Suppressor macrophage (primary cell): ENCODE measurements around the gene PTPRM.

Experiments
- DNase-seq, 4 experiments: peaks; one replicate each; pipeline ENCODE4 v3.0.0-alpha.2; 2020 to 2022

The PTPRM gene

DNA sequence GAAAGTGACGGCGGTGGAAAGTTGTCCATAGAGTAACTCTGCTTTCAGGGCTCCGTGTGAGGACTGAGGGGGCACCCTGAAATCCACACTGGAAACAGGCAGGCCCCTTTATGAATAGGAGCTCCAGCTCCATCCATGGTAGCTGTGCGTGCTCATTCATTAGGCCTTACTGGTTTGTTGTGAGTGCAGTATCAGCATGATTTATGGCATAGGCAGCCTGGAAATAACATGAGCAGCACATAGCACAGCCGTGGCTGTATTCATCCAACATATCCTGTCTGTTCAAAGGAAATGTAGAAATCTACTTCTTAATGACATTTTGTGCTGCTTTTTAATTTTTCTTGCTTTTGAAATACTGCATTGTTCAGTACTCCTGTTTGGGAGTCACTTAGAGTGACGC lies 627.3 kb downstream of the PTPRM start:
- no peak for DNase-seq

DNA sequence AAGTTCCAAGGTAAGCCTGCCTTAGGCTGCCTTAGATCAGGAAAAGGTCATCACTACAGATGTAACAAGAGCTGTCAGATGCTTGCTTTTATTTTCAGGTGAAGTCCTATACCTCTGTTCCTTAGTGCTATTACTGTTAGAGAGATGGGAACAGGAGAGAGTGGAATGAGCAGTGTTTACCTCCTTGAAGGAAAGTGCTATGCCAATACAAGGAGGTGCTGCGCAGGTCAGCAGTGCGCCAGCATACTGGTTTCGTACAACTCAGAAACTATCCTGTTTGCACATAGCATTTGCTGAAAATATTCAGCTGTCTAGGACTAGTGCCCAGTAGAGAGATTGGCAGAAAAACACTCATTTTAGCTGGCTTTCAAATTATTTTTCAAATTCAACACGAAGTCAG lies 629.1 kb downstream of the PTPRM start:
- DNase-seq: no peak

DNA sequence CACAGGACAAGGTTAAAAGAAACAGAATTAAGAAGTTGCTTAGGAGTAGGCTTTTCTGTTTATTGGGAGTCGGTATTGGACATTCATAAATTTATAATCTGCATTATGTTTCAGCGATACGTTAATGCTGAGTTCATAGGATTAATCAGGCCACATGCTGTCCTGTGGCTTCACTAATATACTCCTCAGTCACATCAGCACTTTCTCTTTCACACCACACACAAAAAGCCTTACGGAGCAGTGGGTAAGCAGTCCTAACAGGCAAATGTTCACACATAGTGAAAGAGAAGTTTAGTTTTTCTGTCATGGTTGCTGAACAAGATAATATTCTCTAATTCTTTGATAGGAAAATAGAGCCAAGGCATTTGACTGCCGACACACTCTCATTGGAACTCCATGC lies 630.4 kb downstream of the PTPRM start:
- DNase-seq: no peak

DNA sequence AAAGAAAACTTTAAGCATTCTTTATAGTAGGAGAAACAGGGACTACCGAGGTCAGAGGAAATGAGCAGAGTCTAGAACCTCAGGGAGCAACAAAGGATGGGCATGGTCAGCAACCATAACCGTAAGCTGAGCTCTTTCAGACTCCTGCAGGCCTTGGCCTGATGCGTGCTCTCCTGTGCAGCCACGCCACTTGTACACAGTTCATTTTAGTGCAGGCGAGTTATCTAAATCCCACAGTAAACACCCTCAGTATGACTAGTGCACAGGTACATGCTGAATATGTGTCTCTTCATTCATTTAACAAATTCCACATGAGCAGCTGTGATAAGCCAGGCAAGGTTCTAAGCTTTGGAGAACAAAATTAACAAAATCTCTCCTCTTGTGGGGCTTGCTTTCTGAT lies 640.9 kb downstream of the PTPRM start:
- no peak for DNase-seq

DNA sequence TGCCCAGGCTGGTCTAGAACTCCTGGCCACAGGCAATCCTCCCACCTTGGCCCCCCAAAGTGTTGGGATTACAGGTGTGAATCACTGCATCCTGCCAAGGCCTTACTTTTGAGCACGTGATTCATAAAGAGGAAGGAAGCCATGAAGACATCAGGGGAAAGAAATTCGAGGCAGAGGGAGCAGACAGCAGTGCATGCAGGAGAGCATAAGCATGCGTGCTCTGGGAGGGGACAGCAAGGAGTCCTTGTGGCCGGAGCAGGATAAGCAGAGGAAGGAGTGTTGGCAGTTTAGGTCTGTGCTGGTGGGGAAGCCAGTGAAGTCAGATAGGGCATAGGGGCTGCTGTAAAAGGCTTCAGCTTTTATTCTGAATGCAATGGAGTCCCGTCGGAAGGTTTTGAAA lies 641.6 kb downstream of the PTPRM start:
- no peak for DNase-seq

DNA sequence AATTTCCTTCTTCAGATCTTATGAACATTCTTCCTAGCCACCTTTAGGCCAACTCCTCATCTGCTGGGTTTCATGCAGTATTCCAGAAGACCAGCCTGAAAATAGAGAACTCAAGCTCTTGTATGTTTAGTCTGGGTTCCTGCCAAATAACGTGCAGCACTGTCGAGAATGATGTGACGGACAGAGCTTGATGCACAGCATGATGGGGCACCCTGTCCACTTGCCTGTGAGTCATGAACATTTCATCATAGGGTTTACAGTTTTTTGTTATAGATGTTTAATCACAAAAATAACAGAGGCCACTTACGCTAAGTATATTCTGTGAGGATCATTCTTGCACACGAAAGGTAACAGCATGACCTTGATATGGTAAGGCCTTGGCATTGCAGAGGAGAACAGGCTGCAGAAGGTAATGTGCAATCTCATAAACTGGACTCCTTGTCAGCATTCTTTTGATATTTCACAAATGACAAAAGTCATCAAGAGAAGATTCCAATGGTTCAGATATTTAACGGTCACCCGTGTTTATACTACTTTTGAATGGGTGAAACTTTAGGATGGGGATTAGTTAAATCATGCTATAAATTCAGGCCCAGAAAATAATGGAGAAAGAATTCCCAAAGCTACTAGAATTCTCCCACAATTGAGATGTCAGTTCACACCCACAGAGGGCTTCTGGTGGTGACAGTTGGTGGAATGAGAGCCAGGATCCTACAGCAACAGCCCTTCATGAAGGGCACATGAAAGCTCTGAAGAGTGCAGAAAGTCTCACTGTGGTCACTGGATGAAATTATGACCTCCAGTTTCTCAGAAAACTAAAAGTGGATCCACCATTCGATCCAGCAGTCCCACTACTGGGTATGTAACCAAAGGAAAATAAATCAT lies 646.0 kb downstream of the PTPRM start:
- DNase-seq: no peak

DNA sequence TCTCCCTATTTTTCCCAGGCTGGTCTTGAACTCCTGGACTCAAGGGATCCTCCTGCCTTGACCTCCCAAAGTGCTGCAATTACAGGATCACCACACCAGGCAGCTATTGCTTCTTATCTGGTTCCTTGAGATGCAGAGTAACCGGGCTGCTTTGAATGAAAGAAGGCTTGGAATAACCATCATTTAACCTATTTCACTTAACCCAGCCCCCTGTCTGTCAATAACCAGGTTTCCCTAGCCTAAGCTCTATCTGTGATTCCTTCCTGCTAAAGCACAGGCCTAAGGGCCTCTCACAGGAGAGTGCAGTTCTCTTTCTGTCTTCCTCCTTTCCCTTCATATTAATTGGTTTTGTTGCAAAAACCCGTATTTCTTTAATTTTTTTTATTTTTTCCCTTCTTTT lies 648.6 kb downstream of the PTPRM start:
- DNase-seq: no peak

DNA sequence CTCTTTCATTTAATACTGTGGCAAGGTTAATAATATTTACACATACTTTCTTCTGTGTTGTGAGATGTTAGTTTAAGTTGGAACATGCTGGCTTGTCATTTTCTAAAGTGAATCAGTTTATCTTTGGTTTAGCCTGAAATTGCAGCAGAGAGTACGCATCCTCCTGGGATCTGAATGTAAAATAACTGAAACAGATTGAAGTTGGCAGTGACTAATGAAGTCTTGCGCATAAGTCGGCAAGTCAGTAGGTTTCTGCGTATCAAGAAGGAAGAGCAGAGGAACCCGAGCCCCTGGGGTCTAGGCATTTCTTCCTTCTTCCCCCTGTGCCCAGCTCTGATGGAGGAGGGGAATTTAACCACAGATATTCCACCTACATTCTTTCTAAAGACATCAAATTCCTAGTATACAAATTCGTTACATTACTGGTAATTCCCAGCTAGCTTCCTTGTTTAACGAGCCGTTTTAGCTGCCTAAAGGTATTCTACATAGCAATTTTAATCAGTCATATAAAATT lies 650.0 kb downstream of the PTPRM start:
- no peak for DNase-seq

DNA sequence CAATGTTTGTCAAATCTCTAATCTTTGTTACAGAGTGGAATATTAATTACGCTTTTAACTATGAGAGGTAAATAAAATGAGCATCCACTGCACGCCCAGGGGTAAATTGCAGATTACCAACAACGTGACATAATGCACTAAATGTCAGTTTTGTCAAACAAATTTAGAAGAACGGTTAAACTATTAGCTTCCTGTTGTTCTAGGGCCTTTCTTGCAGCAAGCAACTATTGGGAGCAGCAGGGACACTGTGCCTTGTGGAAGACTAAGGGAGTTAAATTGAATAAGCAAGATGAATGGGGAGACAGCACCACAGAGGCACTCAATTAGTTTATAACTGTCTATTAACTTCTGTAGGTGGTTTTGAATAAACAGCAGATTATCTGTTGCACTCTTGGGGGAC lies 651.1 kb downstream of the PTPRM start:
- no peak for DNase-seq

DNA sequence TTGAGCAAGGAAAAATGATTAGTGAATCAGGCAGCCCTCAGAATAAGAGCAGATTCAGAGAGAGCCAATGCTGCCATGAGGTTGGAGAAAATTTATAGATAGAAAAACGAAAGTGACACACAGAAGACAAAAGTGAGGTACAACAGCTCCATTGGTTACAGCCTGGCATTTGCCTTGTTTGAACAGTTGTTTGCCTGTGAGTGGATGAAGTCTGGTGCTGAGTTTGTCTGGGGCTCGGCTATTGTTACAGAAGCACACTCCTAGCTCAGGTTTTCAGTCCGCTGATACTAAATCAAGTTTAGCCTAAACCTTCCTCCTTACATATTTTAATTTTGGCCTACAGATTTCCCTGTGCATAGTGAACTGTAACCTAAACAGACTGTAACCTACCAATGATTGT lies 654.3 kb downstream of the PTPRM start:
- no peak for DNase-seq

DNA sequence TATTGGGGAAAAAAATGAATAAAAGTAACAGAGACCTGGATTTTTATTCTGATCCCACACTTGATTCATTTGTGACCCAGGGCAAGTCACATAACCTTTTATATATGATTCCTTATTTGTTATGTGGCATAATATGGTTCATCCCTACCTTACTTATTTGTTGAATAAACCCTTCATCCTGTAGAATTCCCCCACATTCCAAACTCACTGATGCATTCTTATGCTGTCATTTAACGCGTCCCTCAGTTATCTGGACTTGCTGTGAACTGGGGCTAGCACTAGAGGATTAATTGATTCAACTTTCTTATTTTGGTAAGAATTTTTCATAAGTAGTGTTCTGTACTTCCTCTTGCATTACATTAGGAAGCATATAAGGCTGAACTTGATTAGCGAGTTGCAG lies 657.5 kb downstream of the PTPRM start:
- DNase-seq: no peak

DNA sequence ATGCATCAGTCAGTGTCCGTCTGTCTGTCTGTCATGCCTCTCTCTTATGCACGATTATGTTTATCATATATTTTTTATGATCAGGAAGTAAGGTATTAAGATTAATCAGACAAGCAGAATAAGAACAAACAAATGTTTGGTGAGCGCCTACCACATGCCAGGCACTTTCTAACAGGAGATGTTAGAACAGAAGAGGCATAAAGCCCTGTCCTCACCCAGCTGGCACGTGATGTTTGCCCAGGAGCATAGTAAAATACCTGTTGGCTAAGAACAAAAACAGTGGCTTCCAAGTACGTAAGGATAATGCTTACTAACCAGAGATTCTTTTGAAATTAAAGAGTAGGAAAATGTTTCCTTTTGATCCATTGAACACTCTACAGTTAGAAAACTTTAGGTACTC lies 661.9 kb downstream of the PTPRM start:
- DNase-seq: no peak

DNA sequence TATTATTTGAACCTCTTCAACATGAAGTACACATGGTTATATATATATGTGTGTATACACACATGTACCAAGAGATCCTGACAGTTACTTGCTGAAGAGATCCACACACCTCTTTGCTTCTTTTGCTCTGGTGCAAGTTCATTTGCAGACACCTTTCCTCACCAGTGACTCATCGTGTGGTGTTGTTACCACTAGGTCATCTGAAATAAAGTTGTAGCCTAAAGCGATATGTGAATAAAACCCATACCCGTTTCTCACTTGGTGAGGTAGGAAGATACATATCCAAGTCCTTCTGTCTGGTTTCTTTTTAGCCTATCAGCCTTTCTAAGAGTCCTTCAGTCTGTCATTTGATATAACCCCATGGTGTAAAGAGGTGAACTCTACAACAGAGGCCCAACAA lies 662.7 kb downstream of the PTPRM start:
- DNase-seq: no peak

DNA sequence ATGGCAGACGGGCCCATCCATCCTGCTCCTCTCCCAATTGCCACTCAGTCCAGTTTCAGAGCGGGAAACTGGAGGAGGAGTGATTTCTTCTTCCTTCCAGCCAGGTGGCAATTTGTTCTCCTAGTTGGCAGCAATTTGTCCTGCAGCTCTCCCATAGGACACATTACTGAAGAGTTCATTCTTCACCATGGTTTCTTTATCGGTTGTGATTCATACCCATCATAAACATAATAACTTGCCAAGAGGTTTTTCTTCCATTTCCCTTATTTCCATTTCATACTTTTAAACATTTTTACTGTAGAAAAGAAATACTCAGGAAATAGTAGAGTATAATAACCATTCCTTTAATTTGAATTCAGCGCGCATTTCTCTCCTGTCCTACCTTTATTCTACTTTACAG lies 664.2 kb downstream of the PTPRM start:
- DNase-seq: no peak

DNA sequence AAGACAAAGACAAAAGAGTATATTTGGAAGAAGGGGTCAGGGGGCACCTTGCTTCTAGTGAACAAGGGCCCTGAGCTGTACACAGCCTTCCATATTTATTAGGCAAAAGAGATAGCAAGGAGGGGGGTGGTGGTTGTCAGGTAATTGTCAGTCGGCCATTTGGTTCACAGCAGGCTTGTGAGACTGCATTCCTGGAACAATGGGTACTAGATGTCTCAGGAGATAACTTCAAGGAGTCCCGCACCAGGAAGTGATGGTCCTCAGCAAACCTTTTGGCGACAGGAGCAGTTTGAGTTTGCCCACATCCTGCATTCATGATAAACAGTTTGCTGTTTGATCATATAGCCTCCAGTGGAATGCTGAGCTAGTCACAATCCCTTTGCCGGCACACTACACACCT lies 665.7 kb downstream of the PTPRM start:
- DNase-seq: no peak

DNA sequence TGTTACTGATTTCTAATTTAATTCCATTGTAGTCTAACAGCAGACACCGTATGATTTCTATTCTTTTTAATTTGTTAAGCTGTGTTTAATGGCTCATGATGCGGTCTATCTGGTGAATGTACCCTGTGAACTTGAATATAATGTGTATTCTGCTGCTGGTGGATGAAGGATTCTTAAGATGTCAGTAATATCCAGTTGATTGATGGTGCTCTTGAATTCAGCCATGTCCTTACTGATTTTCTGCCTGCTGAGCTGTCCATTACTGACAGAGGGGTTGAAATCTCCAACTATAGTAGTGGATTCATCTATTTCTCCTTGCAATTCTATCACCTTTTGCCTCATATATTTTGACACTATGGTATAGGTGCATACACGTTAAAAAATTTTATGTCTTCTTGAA lies 668.8 kb downstream of the PTPRM start:
- DNase-seq: no peak

DNA sequence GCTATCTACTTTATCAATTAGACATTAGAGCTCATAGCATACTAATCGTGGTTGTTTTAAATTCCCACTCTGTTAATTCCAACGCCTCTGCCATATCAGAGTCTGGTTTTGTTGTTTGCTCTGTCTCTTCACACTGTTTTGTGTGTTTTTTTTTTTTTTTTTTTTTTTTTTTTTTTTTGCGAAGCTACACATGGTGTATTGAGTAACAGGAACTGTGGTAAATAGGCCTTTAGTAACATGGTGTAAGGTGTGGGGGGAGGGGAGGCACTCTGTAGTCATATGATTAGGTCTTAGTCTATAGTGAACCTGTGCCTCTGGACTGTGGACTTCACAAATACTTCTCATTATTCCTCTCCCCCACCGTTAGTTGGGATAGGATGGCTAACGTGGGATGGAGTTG lies 671.4 kb downstream of the PTPRM start:
- DNase-seq: no peak

DNA sequence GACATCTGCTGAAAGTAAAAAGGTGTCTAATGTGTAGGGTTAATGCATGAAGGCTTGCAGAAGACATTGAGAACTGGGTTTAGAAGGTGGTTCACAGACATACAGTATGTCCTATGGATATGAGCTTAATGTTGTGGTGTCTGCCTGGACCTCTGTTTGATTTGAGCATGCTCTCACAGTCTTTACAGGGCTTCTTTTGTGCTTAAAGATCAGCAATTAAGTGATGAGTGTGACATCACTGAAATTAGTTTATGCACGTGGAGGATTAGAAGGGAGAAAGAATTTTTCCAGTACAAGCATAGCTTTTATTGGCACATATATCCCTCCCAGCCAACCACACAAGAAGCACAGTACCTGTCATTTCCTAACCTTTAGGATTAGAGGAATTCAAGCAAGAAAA lies 674.6 kb downstream of the PTPRM start:
- DNase-seq: no peak

DNA sequence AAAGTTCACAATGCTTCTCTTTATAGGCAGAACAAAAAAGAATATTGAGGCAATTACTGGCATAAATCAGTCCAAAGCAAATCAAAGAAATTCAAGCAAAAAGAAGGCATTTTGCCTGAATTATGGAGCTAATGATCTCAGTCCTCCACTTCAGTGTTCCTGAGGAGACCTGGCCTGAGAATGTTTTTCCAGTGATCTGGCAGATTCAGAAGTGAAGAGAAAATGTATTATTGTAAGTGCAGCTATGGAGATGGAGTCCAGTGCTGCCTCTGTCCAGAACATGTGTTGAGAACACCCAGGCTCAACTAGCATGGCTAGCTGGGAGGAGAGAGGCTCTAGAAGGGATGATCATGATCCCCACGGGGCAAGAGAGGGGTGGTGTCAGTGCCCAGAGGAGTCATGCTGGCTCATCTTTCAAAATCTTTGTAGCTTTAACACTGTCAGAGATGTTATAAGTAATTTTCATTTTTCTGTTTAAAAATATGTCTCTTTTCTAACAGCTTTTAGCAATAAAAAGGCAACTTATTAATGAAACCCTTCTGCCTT lies 675.1 kb downstream of the PTPRM start:
- no peak for DNase-seq

DNA sequence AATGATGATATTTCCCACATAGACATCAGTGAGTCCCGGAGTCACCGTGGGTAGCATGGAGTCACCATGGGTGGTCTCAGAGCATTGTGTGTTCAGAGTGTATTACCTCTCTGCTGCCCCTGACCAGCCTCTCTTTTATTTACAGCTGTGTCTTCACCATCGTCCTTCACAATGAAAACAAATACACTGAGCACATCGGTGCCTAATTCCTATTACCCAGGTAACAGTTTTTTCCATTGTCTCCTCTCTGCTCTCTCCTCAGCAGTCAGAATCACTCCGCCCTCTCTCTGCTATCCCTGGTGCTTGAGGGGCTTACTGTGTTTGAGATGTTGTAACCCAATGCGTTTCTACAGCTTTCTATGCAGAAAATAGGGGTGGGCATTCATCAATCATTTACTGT lies 680.6 kb downstream of the PTPRM start:
- DNase-seq: no peak

DNA sequence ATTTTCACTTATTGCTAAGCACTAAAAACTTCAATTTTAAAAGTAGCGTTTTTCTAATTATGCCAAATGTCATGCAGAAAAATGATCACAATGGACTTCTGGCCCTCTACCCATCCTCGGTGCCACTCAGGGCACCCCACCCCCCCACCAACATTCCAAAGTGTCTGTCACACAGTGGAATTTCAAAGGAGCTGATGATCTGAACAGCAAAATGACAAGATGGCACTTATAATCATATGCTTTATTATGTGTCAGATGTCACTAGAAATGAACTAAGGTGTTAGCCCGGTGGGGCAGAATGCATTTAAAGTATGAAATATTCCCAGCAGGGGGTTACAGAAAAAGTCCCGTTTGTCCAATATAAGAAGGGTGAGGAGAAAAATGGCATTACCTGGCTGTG lies 681.5 kb downstream of the PTPRM start:
- DNase-seq: no peak

DNA sequence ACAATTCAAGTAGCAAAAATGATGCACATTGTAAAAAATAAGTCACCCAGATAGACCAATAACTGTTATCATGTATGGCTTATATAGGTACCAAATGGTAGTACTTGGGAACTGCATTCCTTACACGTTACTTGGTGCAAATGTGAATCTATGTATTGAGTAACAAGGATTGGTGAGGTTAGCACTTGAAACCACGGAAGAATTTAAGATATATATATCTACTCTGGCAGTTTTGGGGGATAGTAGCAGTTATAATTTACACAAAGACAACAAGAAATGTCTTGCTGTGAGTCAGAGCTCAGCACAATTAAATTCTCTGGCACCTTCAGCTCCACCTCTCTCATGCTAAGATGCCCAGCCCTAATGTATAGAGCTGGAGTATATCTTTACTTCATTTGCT lies 682.7 kb downstream of the PTPRM start:
- no peak for DNase-seq

DNA sequence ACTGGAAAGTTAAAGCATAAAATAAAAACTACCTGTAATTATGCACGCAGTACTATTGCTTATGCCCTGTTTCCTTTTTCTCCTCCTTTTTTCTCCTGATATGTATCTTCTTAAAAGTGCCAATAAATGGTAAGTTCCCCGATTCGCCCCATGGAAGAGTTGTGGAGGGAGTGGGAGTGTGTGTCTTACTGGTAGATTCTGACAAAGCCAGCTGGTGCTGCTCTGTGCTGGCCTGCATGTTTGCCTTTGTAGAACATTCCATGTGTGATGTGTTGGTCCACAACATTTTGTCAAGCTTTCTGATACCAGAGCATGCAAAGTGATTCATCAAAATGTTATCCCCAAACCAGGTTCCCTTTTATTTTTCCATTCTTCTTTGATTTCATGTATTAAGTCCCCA lies 685.3 kb downstream of the PTPRM start:
- no peak for DNase-seq

DNA sequence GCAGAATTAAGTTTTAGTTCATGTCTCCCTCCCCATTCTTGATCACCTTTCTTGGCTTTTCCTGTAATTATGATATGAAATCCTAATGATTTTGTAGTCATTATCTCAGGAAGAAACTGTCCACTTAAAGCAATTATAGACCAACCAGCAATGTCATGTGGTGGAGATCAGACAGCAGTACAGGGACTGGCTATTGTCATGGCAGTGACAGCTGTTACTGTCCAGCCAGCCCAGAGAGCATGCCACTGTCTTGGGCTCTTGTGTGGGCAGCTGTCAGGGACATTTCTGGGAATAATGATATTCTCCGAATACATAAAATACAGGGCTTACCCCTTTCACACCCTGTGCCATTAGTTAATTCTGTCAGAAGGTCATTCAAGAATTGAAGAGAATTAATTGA lies 686.8 kb downstream of the PTPRM start:
- DNase-seq: no peak

DNA sequence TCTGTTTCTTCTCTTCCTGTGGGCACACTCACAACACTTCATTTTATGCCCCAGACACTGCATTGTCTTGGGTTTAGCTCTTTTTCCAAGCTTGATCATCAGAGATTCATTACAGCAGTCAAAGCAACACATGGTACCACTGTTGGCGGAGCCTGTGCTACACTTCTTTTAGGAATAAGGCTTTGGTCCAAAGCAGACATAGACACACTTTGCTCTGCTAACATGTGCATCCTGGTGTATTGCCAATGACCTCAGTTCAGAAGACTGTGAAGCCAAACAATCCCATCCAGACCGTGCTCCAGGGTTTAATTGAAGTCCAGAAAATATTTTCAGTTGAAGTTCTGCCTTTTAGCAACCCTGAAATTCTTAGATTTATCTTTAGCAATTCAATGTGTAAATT lies 687.5 kb downstream of the PTPRM start:
- no peak for DNase-seq
